GM18511 (cell line): Measurements from ENCODE around the gene TMEM95.

Experiments used
- ATAC-seq: cut with Tn5 transposase; IDR thresholded peaks from one replicate; pipeline ENCODE4 v1.9.1; 2021; ENCODE audit warnings: mild to moderate bottlenecking, moderate library complexity; ENCODE audit not compliant: unreplicated experiment

Gene TMEM95, protein sequence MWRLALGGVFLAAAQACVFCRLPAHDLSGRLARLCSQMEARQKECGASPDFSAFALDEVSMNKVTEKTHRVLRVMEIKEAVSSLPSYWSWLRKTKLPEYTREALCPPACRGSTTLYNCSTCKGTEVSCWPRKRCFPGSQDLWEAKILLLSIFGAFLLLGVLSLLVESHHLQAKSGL

DNA sequence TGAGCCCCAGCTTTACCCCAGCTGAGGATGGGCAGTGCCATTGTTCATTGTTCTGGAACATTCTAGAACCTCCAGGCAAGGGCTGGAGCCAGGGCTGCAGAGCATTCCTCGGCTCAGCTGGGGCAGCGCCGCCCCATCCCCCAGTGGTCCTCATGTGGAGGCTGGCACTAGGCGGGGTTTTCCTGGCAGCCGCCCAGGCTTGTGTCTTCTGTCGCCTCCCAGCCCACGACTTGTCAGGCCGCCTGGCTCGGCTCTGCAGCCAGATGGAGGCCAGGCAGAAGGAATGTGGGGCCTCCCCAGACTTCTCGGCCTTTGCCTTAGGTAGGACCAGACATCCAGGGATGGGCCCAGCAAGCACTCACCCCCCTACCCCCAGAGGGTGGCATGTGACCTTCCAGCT is at the start of gene TMEM95:
TSS of gene TMEM95 (plus strand) at position 104 of the 400 bp plus-strand sequence. CDS start at position 153, 49 bp downstream.
- no peak for ATAC-seq

GRCh38 chr17:7306911-7307685 is 47.9 kb upstream of the TMEM95 start, which contains the start of gene EIF5A:
EIF5A (plus strand) TSS chr17:7307628; CDS start chr17:7309636, 2,008 bp downstream.
- peak; percentile 75 for ATAC-seq

DNA sequence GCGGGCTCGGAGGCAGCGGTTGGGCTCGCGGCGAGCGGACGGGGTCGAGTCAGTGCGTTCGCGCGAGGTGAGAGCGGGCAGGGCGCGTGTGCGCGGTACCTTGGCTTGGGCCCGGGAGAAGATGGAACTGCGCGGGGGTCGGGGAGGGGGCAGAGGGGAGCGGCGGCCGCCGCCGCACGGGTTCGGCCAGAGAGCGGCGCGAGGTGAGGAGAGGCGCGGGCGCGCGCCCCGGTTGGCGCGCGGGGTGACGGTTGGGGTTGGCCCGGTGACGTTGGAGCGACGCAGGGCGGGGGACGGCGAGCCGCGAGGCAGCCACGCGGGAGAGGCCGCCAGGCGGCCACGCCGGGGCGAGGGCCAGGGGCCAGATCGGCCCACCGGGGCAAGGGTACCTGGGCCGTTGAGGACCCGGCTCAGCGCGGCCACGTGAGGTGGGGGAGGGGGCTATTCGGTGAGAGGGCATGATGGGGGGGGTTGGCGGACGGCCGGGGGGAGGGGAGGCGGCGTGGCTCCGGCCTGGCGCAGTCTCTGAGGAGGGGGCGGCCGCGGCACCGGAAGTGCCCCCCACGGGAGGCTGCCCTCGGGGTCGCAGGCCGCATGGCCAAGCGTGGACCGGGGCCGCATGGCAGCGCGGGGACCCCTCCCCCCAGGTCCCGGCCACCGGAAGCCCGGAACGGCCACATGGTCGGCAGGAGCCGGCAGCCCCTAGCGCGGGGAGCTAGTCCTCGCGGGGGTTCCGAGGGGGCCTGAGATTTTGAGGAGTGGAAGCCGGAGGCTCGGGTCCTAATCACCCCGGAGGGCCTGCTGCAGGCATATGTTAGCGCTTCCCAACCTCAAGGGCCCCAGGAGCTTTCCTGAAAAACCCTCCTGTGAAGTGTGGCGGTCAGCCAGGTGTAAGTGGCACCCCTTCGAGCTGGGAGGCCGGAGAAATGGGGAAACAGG is 47.0 kb upstream of the TMEM95 start:
- no peak for ATAC-seq

- no peak for ATAC-seq
These were observed 46.1 kb upstream of the TMEM95 start for GRCh38 chr17:7308625-7309433.

- no peak for ATAC-seq
These were observed 45.3 kb upstream of the TMEM95 start for GRCh38 chr17:7309628-7310027.

- ATAC-seq, result no peak
These were observed 43.7 kb upstream of the TMEM95 start for GRCh38 chr17:7311110-7311705.

- no peak for ATAC-seq
These were observed 42.4 kb upstream of the TMEM95 start for GRCh38 chr17:7312432-7313087.

DNA sequence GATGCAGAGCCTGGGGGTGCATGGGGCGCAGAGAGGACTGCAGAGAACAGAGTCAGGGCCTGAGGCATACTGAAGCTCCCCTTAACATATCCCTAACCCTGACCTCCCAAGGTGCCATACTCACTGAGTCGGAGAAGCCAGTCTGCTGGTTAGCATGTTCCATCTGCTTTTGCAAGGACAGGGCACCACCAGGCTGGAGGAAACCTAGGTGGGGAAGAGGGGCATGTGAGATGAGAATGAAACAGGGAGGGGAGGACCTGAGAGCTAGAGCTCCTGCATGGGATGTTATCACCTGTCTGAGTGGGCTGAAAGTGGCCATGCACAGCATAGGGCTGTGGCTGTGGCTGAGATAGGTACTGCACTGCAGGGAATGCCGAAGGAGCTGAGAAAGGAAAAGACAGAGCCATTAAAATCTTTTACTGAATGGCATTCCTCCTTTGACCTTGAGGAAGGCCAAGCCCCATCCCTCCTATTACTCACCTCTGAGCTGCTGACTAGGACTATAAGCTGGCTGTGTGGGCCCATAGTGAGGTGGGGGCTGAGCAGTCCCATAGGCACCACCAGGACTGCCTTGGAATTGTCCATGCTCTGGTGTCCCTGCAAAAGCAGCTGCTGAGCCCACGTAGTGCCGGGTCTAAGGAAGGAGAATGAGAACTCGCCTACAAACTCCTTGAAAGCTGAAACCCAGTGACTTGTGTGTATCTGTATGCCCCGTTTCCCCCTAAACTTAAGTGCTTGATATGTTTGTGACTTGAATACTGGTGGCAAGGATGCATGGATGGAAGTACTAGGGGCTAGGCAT is 41.7 kb upstream of the TMEM95 start:
- ATAC-seq, result no peak

DNA sequence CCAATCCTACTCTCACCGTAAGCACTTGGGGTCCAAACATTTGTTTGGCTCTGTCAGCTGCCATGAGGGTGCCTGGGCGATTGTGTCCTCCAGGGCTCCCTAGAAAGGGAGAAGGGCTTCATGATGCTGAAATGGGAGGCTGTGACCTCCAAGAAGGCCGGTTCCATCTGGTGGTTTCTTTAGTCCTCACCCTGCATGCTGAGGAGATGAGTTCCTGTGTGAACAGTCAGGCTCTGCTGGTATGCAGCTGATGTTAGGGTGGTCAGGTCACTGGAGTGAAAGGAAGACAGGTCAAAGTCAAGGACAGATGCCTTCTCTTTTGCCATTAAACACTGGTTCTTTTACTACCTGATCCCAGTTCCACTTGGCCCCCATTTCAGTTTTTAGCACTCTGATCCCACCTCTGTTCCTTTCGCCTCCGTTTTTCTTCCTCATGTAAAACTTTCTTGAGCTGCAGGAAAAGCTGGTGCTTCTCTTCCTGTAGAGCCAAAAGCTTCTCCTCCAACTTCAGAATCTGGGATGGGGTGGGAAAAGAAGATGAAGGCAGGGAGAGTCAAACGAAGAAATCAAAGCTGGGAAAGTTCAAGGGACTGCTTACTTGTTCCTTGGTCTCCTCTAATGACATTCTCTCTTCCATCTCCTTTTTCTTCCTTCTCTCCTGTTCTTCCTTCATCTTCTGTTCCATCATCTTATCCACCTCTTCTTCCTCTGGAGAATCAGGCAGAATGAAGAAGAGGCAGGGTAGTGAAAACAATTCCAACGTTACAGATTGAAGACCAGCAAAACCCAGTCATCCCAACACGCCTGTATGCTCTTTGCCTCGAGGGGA is 40.9 kb upstream of the TMEM95 start:
- no peak for ATAC-seq

- ATAC-seq, result peak; percentile 88
These were observed 40.0 kb upstream of the TMEM95 start, which contains the start of gene GPS2 for GRCh38 chr17:7314719-7315569. GPS2 (minus strand) TSS chr17:7315360; CDS start chr17:7315052, 308 bp downstream.

DNA sequence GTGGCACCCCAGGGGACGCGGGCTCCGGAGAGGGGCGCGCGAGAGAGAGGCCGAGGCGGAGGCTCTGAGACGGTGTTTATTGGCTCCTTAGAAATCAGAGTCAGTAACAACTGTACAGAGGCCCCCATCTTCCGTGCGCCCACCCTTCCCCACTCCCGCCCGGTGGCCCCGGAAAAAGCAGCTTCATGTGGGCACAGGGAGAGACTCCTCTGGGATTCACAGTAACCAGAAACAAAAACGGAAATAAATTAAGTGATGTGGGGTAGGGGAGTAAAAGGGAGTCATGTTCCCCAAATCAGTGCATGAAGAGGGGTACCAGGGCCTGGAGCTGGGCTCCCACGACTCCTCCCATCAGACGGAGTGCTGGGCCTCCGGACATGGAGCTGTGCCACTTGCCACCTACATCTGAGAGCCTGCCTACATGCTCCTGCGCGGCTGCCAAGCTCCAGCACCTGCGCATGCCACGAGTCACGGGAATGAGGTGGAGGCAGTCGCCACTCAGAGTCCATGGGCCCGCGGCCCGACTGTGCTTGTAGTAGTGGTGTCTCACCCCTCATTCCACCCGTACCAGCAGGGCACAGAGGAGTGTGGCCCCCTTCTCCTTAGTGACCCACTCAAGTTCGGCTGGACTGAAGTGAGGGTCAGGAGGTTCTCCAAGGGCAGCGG is 39.3 kb upstream of the TMEM95 start:
- no peak for ATAC-seq

- no peak for ATAC-seq
These were observed 37.7 kb upstream of the TMEM95 start for GRCh38 chr17:7317161-7317803.

- ATAC-seq, result no peak
These were observed 36.7 kb upstream of the TMEM95 start for GRCh38 chr17:7318121-7318860.

DNA sequence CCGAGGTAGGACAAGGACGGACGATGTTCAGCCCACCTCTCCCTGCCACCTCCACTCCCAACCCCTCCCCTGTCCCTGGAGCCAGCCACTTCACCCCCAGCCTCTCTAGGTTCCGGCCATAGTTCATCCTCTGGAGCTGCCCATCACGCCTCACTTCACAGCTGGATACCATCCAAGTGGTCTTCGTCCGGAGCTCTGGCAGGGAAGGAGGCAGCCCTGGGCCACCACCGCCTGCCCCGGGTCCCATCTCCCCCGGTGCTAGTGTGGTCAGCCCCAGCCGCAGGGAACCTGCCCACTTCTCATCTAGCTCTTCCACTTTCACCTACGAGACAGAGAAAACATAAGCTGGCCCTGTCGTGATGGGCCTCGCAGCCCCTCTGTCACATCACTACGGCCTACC is 33.5 kb upstream of the TMEM95 start:
- no peak for ATAC-seq

- ATAC-seq, result no peak
These were observed 32.3 kb upstream of the TMEM95 start for GRCh38 chr17:7322520-7323194.
